DMS 273 treated with DMSO at 0.1 percent for 48 hours (cell line): ENCODE measurements around the gene IGFBP1.

Experiments used
- DNase-seq: peaks from one replicate; lab custom pipeline; 2025; lab: John Stamatoyannopoulos, UW

The IGFBP1 gene

DNA sequence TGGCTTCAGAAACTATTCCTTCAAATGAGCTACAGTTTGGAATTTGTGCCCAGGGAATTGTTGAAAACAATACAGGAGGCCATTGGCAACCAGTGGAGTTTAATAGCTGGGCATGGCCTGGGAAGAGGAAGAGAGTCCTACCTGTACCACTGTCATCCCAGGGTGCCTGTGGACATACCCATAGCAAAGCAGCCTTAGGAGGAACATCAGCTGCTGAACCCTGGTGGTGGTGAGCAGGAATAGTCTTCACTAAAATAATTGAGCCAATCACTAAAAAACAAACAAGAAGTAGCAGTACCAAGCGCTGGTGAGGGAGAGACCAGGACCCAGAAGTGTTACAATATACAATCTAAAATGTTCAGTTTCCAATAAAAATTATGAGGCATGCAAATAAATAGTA lies 14.5 kb downstream of the IGFBP1 start:
- DNase-seq, result no peak

DNA sequence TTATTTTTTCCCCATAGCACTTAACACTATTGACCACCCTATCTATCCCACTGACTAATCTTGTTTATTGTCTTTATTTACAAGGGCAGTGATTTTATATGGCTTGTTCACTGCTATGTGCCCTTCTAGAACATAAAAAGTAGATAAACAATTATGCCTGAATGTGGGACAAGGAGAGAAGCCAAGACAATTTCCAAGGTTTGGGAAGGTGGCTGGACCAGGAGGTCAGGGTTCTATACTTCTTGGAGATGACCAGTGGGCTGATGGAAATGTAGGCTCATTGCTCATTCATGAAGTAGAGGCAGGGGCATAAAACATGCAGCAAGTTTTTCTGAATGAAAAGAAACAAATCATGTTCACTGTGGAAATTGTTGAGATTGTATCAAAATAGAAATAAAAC lies 21.3 kb downstream of the IGFBP1 start:
- no peak for DNase-seq

DNA sequence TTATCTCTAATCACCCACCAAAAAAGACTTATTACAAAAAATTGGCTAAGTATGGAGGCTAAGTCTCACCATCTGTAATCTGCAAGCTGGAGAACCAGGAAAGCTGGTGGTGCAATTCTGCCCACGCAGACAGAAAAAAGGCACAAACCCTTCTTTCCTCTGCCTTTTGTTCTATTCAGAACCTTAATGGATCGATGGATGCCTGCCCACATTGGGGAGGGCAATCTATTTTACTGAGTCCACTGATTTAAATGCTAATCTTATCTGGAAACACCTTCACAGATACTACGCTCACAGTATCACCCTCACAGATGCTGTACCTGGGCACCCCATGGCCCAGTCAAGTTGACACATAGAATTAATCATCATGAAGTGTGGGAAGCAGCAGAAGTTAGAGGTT lies 22.6 kb downstream of the IGFBP1 start:
- no peak for DNase-seq

DNA sequence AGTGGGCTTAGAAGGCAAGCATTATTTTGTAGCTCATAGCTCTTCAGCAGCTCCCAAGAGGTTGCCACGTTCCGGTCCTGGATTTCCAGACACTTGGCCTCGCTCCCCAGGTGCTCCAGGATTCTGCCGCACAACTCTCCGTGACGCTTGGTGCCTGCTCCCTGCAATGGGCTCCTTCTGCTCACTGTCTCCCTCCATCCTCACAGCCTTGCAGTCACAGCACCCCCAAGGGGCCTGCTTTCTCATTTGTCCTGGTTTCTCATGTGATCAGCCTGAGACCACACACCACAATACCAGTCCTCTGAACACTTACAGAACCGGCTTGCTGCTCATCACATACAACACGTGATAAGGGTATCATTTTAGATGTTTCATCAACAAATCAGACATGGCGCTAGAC lies 23.0 kb downstream of the IGFBP1 start:
- no peak for DNase-seq

DNA sequence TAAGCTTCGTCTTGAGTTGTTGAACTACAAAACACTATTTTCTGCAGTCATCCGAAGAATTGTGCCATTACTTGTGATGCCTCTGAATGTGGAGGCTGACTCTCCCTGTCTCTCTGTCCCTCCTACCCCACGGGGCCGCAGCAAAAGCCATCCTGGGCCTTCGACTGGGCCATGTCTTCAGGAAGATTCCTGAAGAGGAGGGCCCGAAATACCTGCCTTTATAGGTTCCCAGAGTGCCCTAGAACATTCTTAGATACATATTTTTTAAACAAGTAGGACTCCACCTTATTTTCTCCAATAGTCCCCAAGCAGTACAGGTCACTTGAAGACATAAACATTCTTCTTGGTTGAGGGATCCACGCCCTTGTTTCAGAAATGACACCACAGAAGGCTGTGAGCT lies 24.7 kb downstream of the IGFBP1 start:
- DNase-seq, result no peak

DNA sequence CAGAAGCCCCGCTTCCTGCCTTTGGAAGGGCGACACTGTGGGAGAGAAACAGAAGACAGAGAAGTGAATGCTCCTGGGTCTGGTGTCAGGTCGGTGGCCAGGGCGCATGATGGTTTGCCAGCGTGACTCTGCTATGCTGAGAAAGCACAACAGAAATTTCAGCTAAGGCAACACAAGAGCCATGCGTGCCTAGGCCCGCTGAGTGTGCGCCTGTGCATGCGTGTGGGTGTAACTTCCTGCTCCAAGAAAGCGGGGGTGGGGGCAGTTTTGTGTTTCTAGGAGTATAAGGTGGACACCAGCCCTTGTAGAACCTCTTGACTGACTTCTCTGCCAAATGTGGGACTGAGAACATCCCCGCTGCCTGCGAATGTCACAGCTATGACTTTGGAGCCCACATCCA lies 26.6 kb downstream of the IGFBP1 start:
- no peak for DNase-seq

DNA sequence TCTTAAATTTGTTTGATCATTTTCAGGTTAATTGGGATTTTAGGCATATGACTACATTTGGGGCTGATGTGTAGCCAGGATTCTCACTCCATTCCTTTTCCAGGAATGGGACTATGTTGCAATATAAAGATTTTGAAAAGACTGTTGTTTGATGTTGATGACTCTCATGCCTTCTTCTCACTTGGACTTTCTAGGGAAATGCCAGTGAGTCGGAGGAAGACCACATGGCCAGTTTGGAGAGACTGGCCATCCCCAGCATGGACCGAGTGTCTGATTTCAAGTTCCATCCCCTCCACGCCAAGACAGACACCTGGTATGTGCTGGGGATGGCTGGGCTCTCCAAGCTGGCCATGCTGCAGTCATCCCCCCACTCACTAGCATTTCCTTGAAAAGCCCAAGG lies 27.3 kb downstream of the IGFBP1 start:
- DNase-seq, result no peak

DNA sequence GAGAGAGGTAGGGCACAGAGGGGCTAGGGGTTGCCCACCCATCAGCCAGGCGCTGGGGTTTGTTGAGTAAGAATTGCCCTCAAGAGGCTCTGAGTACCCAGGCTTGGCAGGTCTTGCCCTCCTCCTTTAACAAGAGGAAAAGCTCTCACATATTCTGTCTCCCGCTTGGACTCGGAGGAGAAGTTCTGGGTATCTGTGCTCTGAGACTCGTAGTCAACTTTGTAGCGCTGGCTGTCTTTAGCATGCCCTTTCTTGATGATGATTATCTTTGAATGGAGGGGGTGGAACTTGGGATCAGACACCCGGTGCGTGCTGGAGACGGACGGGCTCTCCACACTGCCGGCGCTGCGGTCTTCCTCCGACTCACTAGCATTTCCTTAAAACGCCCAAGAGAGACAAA lies 28.8 kb downstream of the IGFBP1 start:
- DNase-seq, result no peak

DNA sequence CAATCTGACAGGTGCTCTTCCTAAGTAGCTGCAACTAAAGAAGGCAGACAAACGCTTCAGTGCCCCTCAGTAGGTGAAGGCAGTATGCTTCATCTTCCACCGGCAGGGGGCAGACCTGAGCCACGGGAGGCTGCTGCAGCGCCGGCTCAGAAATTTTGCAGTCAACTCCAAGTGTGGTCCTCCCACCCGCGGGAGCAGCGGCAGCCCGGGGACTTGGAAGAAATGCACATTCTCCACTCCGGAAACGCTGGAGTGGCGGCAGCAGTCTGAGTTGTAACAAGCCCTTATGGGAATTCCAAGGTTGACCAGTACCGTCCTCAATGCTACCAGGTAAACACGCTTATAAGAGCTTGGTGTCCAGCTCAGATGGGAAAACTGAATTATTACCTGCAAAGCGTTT lies 29.4 kb downstream of the IGFBP1 start:
- DNase-seq, result peak; percentile 22

DNA sequence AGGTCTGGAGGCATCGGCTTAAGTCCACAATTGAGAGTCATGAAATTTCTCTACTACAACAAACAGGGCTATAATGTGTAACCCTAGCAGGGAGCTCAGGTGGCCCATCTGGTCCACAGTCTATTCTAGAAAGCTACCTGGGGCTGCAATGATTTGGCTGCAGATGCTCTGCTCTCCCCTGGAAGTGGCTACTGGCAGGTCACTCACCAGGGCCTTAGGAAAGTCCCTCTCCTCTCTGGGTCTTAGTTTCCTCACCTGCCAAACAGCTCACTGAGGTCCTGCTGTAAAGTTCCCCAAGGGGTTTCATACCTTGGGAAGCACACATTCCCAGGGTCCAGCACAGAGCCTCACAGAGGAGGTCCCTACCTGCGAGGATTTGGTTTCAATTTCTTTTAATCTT lies 30.3 kb downstream of the IGFBP1 start:
- no peak for DNase-seq

DNA sequence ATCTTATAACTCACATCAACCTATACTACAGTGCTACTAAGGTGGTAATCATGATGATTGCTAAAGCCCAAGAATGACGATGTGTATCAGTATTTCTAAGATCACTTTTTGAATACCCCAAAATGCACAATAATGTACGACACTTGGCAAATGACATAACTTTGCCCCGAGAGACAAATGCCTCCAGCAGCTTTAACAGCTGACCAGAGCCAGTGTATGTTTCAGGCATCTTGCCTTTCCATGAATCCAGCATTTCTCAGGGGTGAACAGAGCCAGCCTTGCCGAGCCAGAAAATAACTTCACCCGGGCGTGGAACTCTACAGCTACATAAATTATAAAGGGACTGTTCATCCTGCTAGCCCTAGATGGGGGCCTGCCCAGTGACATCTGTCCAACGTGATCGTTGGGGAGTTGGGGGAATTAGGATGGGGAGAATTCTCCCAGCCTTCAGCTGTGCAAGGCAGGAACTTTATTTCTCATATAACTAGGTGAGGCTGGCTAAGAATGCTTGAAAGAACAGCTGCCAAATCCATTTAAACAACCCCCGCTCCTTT lies 31.0 kb downstream of the IGFBP1 start:
- no peak for DNase-seq

DNA sequence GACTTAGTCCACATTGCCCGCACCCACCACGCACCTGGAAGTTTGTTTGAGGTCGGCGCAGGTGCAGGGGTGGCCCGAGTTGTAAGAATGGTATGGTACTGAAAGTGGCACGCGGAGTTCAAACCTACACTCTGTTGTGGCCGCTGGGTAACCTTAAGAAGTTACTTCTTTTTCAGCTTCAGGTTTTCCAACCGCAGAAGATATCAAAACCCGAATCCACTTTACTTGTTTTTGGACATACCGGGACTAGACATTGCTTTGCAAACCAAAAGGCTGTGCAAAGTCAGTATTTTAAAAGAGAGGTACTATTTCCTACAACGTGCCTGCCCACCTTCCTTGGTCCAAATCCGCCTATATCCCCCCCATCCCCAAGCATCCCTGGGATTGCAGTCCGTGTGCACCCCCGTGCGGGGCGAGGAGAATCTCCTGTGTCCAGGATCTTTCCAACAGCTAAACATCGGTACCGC lies 31.7 kb downstream of the IGFBP1 start:
- no peak for DNase-seq

DNA sequence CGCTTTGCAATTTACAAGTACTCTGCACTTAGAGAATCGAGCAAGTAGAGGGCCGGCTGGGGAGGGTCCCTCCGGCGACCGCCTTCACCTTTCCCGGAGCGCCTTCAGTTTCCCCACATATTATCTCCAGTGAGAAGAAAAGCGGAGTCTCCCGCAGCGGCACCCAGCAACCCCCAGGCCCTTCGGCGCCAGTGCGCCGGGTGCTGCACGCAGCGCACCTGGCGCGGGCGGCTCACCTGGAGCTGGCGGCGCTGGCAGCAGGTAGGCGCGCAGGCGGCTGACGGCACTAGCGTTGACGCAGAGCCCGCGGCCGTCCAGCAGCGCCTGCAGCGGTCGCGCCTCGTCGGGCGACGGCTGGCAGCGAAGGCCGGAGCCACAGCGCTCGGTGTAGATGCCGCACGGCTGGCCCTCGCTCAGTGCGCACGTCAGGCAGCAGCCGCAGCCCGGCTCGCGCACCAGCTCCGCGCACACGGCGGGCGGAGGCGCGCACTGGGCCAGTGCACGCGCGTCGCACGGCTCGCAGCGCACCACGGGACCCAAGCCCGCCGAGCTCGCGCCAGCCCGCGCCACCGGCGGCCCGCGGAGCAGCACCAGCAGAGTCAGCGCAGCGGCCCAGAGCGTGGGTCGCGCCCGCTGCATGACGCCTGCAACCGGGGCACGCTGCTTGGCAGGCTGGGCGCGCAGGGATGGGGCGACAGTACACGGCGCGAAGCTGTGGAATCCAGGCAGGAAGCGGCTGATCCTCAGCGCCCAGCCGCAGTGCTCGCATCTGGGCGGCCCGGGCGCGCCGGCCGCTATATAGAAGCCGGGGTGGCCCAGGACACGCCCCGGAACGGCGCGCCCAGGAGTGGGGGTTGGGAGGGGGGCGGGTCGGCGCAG lies 32.5 kb downstream of the IGFBP1 start, which contains the start of gene IGFBP3:
Gene IGFBP3 (minus strand): TSS at position 771 of the 879 bp plus-strand sequence. CDS start 132 bp downstream, at position 639.
- DNase-seq, result no peak

DNA sequence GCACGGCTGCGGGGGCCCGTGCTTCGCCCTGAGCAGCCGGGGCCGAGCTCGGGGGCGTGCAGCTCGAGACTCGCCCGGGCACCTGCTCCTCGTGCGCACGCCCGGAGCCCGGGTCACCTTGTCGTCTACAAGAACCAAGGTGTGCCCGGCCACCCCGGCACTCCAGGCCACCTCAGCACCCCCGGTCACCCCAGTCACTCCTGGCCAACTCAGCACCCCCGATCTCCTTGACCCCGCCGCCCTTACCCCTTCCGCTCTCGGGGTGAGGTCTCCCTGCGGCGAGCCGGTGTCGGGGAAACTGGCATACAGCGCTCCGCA lies 33.1 kb downstream of the IGFBP1 start:
- DNase-seq, result no peak

DNA sequence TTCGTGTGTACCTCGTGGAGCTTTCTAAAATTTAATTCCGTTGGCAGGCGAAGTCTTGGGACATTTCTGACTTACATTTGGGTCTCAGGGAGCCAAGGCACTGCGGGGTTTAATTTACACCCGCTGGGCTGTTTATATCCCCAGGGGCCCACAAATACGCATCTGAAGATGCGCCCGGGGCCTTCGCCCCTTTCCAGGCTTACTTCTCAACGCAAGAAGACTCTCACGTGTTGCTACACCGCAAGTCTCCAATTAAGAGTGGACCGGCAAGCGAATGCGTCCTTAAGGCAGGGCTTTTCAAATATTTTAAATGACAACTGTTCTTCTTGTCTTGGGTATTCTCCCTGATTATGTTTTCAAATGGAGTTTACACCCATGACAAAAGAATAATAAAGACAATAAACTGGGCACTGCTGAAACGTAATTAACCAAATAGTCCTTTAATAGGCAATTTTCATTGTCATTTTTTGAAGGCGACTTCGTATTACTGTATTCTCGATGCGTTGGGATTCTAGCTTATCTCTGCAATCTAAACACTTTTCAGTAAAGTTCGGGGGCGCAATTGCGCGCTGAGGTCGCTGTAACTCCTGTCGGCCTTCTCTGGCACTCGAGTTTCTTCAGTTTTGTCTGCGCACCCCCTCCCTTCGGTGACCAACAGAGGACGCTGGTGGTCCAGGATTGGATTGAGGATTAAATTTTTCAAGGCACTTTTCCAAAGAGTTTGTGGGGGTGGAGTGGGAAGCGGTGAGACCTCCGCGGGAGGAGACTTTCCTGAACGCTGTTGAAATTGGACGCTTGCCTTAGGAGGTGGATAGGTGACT lies 33.6 kb downstream of the IGFBP1 start:
- DNase-seq, result peak; percentile 30

DNA sequence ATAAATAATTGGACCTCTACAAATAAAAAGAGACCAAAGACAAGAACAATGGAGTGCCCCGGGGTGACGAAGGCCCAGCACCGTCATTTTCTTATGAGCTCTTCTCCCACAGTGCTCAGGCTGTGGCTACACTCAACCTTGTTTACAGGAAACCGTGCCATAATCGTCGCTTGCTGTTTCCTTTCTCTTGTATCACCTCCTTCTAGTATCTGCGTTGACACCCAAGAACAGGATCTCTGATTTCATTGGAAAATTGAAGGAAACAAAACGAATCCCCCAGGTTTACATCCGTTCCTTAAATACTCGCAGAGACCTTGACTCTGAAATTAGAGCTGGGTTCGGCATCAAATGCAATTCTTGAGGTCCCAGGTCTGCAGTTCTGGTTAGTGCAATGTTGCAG lies 34.5 kb downstream of the IGFBP1 start:
- no peak for DNase-seq

DNA sequence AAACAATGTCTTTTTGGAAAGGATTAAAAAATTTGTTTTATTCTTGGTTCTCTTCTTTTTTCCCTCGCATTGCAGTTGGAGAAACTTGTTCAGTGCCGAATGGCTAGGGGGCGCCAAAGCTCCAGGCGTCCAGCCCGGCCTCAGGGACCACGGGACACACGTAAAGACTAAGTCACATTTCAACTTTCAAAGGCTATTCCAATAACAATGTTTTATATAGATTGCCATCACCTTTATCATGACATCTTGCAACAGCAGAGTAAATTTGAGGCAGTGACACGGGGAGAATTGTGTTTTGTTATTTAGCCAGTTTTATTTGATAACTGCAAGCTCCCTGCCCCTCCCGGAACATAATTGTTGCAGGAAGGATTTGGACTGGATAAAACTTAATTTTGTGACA lies 35.0 kb downstream of the IGFBP1 start:
- no peak for DNase-seq

DNA sequence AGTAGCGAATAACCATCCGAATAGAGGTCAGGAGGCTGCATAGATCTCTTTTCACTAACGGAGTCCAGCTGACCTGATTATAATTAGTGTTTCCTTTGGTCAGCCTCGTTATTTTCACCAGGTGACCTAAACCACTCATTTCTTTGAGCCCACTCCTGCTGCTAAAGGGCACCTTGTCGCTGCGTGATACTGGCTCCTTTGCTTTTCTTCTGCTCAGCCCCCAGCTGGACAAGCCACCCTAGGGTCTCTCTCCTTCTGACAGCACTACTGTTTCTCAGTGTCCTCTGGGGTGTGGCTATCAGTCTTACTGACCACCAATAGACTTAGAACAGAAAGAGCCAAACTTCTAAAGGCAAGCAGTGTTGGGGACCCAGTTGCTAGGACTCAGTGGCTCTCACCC lies 35.5 kb downstream of the IGFBP1 start:
- DNase-seq, result no peak

DNA sequence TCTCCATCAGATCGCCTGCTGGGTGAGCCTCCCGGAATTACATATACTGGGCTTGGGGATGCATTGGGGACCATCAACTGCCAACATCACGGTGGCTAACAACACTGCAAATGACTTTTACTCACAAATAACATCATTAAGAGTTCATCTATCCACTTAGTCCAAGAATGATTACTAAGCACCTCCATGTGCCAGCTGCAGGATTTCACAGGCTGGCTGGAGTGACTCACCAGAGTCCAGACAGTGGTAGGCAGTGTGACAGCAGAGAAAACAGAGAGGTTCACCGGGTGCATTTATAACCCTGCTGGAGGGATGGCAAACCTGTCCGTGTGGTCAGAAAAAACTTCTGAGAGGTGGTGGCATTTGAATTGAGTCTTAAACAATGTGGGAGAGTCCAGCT lies 36.0 kb downstream of the IGFBP1 start:
- DNase-seq, result no peak

DNA sequence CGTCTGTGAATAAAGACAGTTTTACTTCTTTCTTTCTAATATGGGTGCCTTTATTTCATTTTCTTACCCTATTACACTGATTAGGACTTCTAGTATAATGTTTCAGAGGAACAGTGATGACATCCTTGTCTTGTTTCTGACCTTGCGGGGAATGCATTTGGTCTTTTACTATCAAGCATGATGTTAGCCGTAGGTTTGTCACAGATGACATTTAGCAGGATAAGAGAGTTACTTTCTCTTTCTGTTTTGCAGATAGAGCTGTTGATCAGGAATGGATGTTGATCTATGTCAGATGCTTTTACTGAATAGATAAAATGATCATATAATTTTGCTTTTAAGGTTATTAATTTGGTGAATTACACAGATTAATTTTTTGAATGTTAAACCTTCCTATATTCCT lies 39.4 kb downstream of the IGFBP1 start:
- no peak for DNase-seq

DNA sequence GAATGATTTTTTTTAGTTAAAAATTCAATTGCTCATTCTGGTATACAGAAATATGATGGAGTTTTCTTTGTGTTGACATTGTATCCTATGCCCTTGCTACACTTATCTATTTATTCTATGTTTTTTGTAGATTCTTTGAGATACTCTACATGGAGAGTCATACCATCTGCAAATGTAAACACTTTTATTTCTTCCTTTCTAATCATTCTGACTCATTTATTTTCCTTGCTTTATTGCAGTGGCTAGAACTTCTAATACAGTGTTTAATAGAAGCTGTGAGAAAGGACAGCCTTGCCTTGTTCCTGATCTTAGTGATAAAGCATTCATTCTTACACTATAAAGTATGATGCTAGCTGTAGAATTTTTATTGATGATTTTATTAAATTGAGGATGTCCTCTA lies 42.7 kb downstream of the IGFBP1 start:
- no peak for DNase-seq

DNA sequence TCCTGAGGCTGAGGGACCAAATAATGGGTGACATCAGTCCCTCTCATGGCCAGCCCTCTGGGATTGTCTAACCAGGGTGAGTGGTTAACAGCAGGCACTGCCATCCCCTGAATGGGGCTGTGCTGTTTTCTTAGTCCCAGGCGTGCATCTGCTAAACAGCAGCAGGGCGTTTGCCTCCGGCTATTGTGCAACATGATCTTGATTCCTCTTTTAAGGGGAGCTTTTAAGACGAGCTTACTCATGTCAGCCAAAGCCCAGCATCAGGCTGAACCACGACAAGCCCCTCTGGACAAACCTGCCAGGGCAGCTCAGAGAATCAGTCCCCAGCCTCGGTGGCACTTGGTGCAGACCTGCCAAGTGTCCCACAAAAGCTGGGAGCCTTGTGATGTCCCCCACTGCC lies 49.0 kb downstream of the IGFBP1 start:
- no peak for DNase-seq

DNA sequence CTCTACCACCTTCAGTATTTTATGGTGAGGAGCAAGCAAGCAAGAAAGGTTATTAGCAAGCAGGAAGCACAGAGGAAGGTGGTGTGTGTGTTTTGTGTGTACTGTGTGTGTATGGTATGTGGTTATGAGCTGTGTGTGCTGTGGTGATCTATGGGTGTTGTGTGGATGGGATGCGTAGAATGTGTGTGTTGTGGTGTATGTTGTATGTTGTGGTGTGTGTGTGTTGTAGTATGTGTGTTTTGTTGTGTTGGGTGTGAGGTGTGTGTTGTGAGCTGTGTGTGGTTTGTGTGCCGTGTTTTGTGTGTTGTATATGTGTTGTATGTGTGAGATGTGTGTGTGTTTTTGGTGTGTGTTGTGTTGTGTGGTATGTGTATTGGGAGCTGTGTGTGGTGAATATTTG lies 49.6 kb downstream of the IGFBP1 start:
- no peak for DNase-seq
